PFSK-1 (cell line): ENCODE measurements around the gene WDR59.

Experiments
- FOXP2 ChIP-seq: optimal IDR thresholded peaks from 2 replicates; pipeline ENCODE3; 2011; ENCODE audit warnings: borderline replicate concordance, control low read depth, inconsistent platforms; ENCODE audit not compliant: insufficient read depth; ENCODE audit errors: extremely low read length, extremely low read depth
- POLR2AphosphoS5 ChIP-seq: IDR thresholded peaks from 2 replicates; pipeline ENCODE4 v1.6.1; 2012; ENCODE audit warnings: low read depth, mild to moderate bottlenecking, control low read depth, low read length, moderate library complexity
- REST ChIP-seq, 2 experiments: IDR thresholded peaks; 2 replicates each; pipeline versions ENCODE4 v1.6.1 to v1.8.0; 2011 to 2012; ENCODE audit warnings: low read depth in 2 of 2, low read length in 2 of 2, control low read depth in 1 of 2, inconsistent platforms in 1 of 2, mild to moderate bottlenecking in 1 of 2, moderate library complexity in 1 of 2; ENCODE audit not compliant: insufficient read depth in 1 of 2
- SIN3A ChIP-seq: IDR thresholded peaks from 2 replicates; pipeline ENCODE4 v1.6.1; 2012; ENCODE audit warnings: mild to moderate bottlenecking, low read length, moderate library complexity, borderline replicate concordance; ENCODE audit not compliant: insufficient read depth
- TAF1 ChIP-seq: IDR thresholded peaks from 2 replicates; pipeline ENCODE4 v1.6.1; 2012; ENCODE audit warnings: low read length, control low read depth, borderline replicate concordance; ENCODE audit not compliant: insufficient read depth

WDR59 gene

GRCh38 chr16:75026892-75027391 is 42.0 kb upstream of the WDR59 start:
- TF ChIP-seq TAF1 (no peak), SIN3A (no peak), REST (IDR thresholded peaks at IDR 0.05; ENCODE audit: insufficient read depth in 1 of 2, low read depth in 2 of 2, low read length in 2 of 2) (no peak), FOXP2 (no peak), POLR2AphosphoS5 (no peak)

GRCh38 chr16:75025761-75026160 is 40.8 kb upstream of the WDR59 start:
- TF ChIP-seq SIN3A (no peak), TAF1 (no peak), FOXP2 (no peak), REST (IDR thresholded peaks at IDR 0.05; ENCODE audit: insufficient read depth in 1 of 2, low read depth in 2 of 2, low read length in 2 of 2) (no peak), POLR2AphosphoS5 (no peak)

- TF ChIP-seq TAF1 (no peak), FOXP2 (no peak), REST (IDR thresholded peaks at IDR 0.05; ENCODE audit: insufficient read depth in 1 of 2, low read depth in 2 of 2, low read length in 2 of 2) (no peak), POLR2AphosphoS5 (no peak), SIN3A (no peak)
Observed at GRCh38 chr16:75024594-75024993, 39.7 kb upstream of the WDR59 start.

GRCh38 chr16:75024182-75024581 is 39.3 kb upstream of the WDR59 start:
- no peak for TF ChIP-seq FOXP2
- no peak for TF ChIP-seq SIN3A
- no peak for TF ChIP-seq POLR2AphosphoS5
- no peak for TF ChIP-seq TAF1

- TF ChIP-seq SIN3A (no peak), TAF1 (no peak), POLR2AphosphoS5 (no peak), FOXP2 (no peak), REST (IDR thresholded peaks at IDR 0.05; ENCODE audit: insufficient read depth in 1 of 2, low read depth in 2 of 2, low read length in 2 of 2) (no peak)
Observed at GRCh38 chr16:75023009-75023408, 38.1 kb upstream of the WDR59 start.
